Testis (tissue), 3 donors: ENCODE measurements around the gene CETP. TPM values are rescaled to one million over a fixed set of nuclear protein-coding genes. Genes with fewer than 3 reads are reported as not detected.

Experiments
- DNase-seq: peaks from one replicate; pipeline ENCODE4 v3.0.0-alpha.2; 2019
- H3K27ac ChIP-seq, 2 donors: fragments of 200-600 bp; sonication (generic); one replicate each; pipeline ENCODE4 v1.5.1; 2019
- H3K27me3 ChIP-seq: fragments of 200-600 bp; sonication (generic); one replicate; pipeline ENCODE4 v1.5.1; 2019
- H3K36me3 ChIP-seq: fragments of 200-600 bp; sonication (generic); one replicate; pipeline ENCODE4 v1.5.1; 2017; ENCODE audit warnings: low read depth; ENCODE audit errors: missing control alignments
- H3K4me1 ChIP-seq: fragments of 200-600 bp; sonication (generic); one replicate; pipeline ENCODE4 v1.5.1; 2019
- H3K4me3 ChIP-seq, 2 donors: fragments of 200-600 bp; sonication (generic); one replicate each; pipeline ENCODE4 v1.5.1; 2017 to 2019
- H3K9me3 ChIP-seq: fragments of 200-600 bp; sonication (generic); one replicate; pipeline ENCODE4 v1.5.1; 2017
- POLR2A ChIP-seq: fragments of 450-650 bp; IDR thresholded peaks from one replicate; pipeline ENCODE4 v1.6.1; 2017; ENCODE audit warnings: antibody characterized with exemption, mild to moderate bottlenecking, moderate library complexity
- WGBS, 2 donors: methylation state at CpG; one replicate each; pipeline ENCODE4 v1.1.5; 2018; 5-methylcytosine and 5-hydroxymethylcytosine counted together
- intact Hi-C: fragments of 100-400 bp; cut with DNase I; formaldehyde crosslinking; loops from one replicate; pipeline ENCODE4 v1.15.1; 2023; ENCODE audit warnings: low total_unique reads
- polyA plus RNA-seq: library from polyadenylated mRNA; stranded (reverse); fragments of 350-450 nt; fragmentation: Illumina TruSeq; extraction: RNeasy Lipid Tissue Mini Kit (QIAGEN cat#74804); gene quantifications from one replicate; pipeline ENCODE4 v1.2.3, GENCODE V29; 2014; ENCODE audit warnings: low read depth, low replicate concordance; ENCODE audit not compliant: insufficient read depth
- total RNA-seq, 2 donors: library from RNA; depleted of rRNA; stranded (reverse); fragments of >200 nt; gene quantifications; one replicate each; pipeline ENCODE4 v1.2.3, GENCODE V29; 2016
- TF ChIP-seq, protein P1 (sequence below), 3 experiments: fragments of 450-650 bp in 2 of 3; fragments of 200-600 bp in 1 of 3; sonication (generic) in 1 of 3; IDR thresholded peaks; one replicate each; pipeline ENCODE4 v1.5.1; 2016 to 2019; ENCODE audit warnings: antibody characterized with exemption in 3 of 3, mild to moderate bottlenecking in 2 of 3, moderate library complexity in 1 of 3

The CETP gene
- total and polyA plus RNA-seq, 3 donors from 2014 or later = 0.24 to 0.69 (median 0.50) TPM

DNA sequence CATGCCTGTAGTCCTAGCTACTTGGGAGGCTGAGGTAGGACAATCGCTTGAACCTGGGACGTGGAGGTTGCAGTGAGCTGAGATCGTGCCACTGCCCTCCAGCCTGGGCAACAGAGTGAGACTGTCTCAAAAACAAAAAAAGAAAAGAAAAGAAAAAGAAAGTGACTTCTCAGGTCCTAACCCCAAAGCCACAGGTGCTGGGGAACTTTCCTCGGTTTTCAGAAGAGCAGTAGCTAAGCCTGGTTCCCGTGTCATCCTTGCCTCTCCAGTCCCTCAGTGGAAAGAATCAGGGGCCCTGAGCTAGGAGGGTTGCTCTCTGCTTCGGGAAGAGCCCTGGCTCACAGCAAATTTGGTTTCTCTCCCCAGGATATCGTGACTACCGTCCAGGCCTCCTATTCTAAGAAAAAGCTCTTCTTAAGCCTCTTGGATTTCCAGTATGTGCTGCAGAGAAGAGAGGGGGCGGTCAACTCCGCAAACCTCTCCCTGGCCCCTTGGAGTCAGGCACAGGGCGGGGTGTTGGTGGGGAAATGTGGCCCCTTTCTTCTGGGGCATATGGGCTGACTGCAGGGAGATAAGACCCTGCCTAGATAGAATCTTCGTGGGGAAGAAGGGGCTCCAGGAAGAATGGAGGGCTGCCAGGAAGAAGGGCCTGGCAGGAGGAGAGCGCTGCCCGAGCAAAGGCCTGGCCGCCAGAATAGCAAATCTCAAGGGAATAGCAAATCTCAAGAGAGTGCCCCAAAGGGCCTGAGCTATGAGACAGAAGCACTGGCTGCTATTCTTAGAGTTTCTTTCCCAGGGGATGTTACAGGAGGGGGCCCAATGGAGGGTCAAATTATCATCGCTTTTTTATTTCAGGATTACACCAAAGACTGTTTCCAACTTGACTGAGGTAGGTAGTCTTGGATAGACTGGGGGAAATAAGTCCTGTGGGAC, 19.3 kb downstream of the CETP start:
- no peaks in the 10 kb centered on the region for H3K36me3 ChIP-seq
- H3K27me3 ChIP-seq = no peaks in the 10 kb centered on the region
- no peak for DNase-seq
- H3K4me3 ChIP-seq = no peak overlapping the region
- H3K4me1 ChIP-seq = no peaks in the 10 kb centered on the region
- WGBS, 2 donors = 84 to 88% methylated on average over 16 of the region's 16 CpGs
- intact Hi-C loops = no loop called here
- H3K27ac ChIP-seq = no peak overlapping the region
- H3K9me3 ChIP-seq = no peaks in the 10 kb centered on the region
- no peak for TF ChIP-seq POLR2A
- TF ChIP-seq, protein P1, sequence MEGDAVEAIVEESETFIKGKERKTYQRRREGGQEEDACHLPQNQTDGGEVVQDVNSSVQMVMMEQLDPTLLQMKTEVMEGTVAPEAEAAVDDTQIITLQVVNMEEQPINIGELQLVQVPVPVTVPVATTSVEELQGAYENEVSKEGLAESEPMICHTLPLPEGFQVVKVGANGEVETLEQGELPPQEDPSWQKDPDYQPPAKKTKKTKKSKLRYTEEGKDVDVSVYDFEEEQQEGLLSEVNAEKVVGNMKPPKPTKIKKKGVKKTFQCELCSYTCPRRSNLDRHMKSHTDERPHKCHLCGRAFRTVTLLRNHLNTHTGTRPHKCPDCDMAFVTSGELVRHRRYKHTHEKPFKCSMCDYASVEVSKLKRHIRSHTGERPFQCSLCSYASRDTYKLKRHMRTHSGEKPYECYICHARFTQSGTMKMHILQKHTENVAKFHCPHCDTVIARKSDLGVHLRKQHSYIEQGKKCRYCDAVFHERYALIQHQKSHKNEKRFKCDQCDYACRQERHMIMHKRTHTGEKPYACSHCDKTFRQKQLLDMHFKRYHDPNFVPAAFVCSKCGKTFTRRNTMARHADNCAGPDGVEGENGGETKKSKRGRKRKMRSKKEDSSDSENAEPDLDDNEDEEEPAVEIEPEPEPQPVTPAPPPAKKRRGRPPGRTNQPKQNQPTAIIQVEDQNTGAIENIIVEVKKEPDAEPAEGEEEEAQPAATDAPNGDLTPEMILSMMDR (IDR thresholded peaks at IDR 0.05) = no peak

DNA sequence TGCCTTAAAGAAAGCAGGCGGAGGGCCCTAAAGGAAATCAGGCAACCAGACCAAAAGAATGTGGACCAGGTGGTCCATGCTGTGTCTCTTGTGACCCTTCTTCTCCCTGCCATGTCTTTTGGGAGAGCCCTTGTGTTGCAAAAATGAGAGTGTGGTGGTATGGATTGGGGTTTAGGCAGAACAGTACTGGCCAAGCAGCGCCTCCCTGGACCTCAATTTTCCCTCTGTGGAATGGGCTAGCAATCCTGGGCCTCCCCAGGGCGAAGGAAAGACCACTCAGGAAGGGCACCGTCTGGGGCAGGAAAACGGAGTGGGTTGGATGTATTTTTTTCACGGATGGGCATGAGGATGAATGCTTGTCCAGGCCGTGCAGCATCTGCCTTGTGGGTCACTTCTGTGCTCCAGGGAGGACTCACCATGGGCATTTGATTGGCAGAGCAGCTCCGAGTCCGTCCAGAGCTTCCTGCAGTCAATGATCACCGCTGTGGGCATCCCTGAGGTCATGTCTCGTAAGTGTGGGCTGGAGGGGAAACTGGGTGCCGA, 20.1 kb downstream of the CETP start:
- 89 to 98% methylated on average over 7 to 12 of the region's 12 CpGs for WGBS, 2 donors
- H3K27me3 ChIP-seq = no peaks in the 10 kb centered on the region
- TF ChIP-seq POLR2A = no peak
- TF ChIP-seq, protein P1 (IDR thresholded peaks at IDR 0.05) = no peak
- no peaks in the 10 kb centered on the region for H3K9me3 ChIP-seq
- no peaks in the 10 kb centered on the region for H3K4me1 ChIP-seq
- H3K36me3 ChIP-seq = no peaks in the 10 kb centered on the region
- intact Hi-C loops = no loop called here
- no peak overlapping the region for H3K27ac ChIP-seq
- H3K4me3 ChIP-seq = no peak overlapping the region
- no peak for DNase-seq

DNA sequence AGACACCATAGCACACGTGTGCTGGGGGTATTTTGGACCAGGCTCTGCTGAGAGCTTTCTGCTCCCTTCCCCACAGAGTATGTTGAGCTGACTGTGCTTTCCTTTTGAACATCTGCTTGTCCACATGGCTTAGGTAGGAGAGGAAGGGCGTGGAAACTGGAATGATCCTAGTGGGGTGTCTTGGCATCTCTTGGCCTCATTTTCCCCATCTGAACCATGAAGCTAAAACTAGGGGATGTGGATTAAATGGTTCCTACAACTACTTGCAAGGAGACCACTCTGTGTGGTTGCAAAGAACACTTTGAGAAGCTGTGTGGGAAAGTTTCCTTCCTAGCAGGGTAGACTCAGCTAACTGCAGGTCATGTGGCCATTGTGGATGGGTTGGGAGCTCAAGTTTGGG, 20.9 kb downstream of the CETP start:
- no peaks in the 10 kb centered on the region for H3K9me3 ChIP-seq
- DNase-seq = no peak
- intact Hi-C loops = no loop called here
- H3K4me1 ChIP-seq = no peaks in the 10 kb centered on the region
- no peak for TF ChIP-seq POLR2A
- TF ChIP-seq, protein P1 (IDR thresholded peaks at IDR 0.05) = no peak
- 85 to 89% methylated on average over 2 of the region's 2 CpGs for WGBS, 2 donors
- H3K4me3 ChIP-seq = no peak overlapping the region
- no peak overlapping the region for H3K27ac ChIP-seq
- H3K36me3 ChIP-seq = no peaks in the 10 kb centered on the region
- H3K27me3 ChIP-seq = no peaks in the 10 kb centered on the region

DNA sequence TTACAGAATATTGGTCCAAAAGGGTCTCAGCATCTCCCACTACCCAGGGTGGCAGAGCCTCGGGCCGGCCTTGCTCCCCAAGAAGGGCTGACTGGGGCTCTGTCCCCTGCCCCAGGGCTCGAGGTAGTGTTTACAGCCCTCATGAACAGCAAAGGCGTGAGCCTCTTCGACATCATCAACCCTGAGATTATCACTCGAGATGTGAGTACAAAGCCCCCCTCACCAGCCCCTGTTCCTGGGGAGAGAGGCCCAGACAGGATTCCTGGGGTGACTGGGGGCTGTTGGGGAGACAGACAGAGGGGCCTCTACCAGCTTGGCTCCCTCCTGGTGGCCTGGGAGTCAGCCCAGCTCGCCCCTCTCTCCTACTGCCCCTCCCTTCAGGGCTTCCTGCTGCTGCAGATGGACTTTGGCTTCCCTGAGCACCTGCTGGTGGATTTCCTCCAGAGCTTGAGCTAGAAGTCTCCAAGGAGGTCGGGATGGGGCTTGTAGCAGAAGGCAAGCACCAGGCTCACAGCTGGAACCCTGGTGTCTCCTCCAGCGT, 21.5 kb downstream of the CETP start:
- no peak overlapping the region for H3K27ac ChIP-seq
- peaks cover 2% of the 10 kb centered on the region for H3K4me1 ChIP-seq
- no peaks in the 10 kb centered on the region for H3K27me3 ChIP-seq
- H3K4me3 ChIP-seq = no peak overlapping the region
- TF ChIP-seq POLR2A = no peak
- TF ChIP-seq, protein P1 (IDR thresholded peaks at IDR 0.05) = no peak
- WGBS, 2 donors = 82 to 86% methylated on average over 2 to 9 of the region's 9 CpGs
- no peaks in the 10 kb centered on the region for H3K36me3 ChIP-seq
- intact Hi-C loops = no loop called here
- H3K9me3 ChIP-seq = no peaks in the 10 kb centered on the region
- DNase-seq = no peak
